HG02763 (cell line): ENCODE measurements around the gene DLEC1.
"Not testable (repeated sequence)": the region's sequence is repeated elsewhere in the genome, so short reads cannot be mapped to it uniquely, and the experiment has no call there.

Source experiments
- ATAC-seq: cut with Tn5 transposase; IDR thresholded peaks from one replicate; pipeline ENCODE4 v1.9.1; 2021; ENCODE audit warnings: mild to moderate bottlenecking, moderate library complexity; ENCODE audit not compliant: unreplicated experiment

Gene DLEC1

GRCh38 chr3:38119821-38120692 lies 81.0 kb downstream of the DLEC1 start:
- ATAC-seq: no peak

DNA sequence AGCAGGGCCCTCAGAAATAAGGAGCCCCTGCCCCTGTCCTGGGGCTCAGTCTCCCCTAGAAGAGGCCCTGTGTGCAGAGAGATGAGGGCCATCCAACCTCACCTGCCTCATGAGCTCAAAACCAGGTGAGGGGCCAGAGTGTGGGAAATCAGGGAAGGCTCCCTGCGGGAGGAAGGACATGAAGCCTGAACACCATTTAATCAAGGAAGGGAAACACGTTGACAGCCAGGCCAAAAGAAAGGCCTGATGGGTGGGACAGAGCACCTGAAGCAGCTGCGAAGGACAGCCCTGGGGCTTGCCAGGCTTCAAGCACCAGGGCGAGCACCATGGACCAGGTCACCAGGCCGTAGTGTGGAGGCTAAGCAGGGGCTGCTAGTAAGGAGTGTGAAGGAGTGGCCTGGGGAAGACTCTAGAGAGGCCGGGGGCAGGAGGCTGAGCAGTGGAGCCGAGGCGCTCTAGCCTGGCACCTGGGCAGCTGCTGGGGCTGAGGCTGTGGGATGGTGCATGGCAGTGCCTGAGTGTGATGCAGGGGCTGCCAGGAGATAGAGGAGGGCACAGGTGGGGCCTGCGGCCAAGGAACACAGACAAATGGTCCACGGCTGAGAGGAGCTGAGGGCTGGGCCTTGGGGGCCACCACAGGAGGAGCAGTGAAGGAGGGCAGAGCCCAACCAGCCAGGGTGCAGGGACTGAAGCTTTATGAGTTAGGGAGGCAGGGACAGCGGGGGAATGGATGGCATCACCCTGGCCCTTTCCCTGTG lies 81.9 kb downstream of the DLEC1 start:
- no peak for ATAC-seq

DNA sequence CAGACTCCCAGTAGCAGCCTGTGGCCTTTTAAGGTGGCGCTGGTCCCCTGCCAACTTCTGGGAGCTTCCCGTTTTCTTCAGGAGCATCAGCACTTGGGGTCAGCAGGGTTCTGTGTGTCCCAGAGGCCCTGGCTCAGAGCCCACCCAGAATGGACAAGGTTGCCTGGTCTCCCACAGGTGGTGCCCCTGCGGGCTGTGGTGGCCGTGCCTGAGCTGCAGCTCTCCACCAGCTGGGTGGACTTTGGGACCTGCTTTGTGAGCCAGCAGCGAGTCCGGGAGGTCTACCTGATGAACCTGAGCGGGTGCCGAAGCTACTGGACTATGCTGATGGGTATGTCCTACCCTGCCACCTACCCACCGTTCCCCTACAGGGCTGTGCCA lies 82.4 kb downstream of the DLEC1 start:
- ATAC-seq: no peak

DNA sequence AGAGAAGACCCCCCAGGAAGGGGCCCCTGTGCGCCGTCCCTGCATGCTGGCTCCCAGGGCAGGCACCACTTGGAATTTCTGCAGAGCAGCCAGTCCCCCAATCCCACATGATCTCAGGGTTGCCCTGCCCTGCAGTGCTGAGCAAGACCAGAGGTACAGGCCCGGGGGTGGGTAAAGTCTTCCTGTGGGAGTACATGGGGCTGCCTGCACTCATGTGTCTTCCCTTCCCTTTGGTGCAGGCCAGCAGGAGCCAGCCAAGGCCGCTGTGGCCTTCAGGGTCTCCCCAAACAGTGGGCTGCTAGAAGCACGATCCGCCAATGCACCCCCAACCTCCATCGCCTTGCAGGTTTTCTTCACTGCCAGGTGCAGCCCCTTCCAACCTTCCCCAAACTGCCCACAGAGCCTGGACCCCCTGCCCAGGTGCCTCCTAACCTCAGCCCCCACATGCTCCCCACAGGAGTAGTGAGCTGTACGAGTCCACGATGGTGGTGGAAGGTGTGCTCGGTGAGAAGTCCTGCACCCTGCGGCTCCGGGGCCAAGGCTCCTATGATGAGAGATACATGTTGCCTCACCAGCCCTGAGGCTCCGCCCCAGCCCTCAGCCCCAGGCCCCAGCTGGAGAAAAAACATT lies 82.9 kb downstream of the DLEC1 start:
- ATAC-seq: no peak

- no peak for ATAC-seq
Measured at GRCh38 chr3:38122712-38123290, 83.8 kb downstream of the DLEC1 start.

GRCh38 chr3:38124324-38125122 lies 85.5 kb downstream of the DLEC1 start:
- ATAC-seq: no peak

DNA sequence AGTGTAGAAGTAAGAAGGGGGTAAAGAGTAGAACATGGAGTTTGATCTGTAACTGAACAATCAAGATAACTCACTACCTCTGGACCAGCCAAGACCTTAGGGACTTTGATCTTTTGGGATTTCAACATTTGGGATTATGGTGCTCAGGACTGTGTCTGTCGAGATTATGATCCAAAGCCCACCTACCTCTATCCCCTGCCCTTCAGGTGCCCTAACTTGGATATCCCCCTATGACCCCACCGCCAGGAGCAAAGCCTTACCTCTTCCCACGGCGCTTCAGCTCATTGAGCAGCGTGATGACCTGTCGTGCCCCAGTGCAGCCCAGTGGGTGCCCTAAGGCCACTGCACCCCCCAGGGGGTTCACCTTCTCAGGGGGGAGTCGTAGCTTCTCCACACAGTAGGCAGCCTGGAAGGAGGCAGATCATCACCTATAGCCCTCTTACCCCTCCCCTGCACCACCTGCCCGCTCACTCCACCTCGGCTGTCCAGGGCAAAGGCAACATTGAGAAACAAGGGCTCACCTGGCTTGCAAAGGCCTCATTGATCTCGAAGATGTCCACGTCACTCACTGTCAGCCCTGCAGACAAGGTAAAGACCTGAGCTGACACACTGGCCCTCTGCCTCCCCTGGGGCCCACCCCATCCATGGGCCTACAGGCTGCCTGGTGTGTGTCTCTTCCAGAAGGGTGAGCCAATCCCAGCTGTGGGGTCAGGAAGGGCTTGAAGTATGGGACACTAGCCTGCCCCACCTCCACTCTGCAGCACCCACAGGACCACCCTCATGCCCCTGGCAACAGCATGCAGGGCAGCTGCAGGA lies 86.5 kb downstream of the DLEC1 start:
- no peak for ATAC-seq

- ATAC-seq: no peak
Measured at GRCh38 chr3:38126121-38126892, 87.3 kb downstream of the DLEC1 start.

DNA sequence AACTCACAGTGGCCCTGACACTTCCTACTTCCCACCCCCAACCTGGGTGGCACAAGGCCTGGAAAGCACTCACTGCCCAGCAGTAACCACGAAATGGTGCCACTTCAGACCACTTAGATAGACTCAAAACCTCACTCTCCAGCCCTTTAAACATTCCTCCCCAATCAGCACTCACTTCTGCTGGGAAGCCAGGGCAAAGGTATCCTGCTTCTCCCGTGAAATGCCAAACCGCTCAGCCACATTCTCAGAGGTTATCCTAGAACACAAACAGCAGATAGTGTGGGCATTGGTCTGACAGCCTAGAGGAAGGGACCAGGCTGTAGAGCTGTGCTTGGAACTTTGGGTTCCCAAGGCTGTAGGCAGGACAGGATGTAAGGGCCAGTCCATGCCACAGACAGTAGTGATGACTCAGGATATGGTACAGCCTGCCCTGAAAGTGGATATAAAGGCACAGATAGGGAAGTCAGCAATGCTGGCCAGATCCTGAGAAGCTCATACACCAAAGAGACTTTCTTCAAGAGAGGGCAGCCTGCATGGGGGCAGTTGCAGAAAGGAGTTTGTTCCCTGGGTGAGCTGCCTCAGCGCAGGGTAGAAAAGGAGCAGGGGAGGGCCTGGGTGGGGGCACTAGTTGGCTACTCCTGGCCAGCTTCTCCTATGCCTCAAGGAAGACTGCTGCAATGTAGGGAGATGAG lies 88.7 kb downstream of the DLEC1 start:
- ATAC-seq: no peak

DNA sequence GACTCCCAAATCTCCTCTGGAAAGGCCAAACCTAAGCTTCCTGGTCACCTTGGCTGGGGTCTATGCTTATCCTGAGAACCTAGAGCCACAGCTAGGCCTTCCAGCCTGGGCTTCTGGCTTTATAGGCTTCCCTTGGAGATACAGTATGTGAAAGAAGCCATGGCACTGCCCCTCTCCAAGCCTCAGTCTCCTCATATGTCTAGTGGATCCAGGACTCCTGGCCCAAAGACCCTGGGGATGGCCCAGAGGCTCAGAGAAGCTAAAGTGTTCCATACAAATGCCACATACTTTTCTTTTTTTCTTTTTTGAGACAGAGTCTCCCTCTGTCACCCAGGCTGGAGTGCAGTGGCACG lies 89.3 kb downstream of the DLEC1 start:
- no peak for ATAC-seq

- ATAC-seq: no peak
Measured at GRCh38 chr3:38129058-38129457, 90.0 kb downstream of the DLEC1 start.

DNA sequence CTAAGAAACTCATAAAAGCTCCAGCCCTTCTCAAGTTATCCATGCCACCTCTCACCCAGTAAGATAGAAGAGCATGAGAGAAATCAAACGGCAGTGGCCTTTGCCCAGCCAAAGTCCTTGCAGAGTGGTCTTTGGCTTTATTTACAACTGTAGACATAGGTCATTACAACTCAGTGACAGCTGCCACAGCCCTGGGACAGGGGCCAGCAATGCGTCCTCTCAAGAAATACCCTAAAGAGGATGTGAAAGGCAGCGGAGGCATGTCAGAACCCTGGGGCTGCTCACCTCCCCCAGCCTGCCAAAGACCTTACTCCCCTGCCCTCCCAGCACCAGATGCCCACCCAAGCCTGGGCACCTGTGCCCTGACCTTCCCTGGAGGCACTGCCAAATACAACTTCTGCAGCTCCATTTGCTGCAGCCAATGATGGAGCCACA lies 91.6 kb downstream of the DLEC1 start:
- no peak for ATAC-seq

DNA sequence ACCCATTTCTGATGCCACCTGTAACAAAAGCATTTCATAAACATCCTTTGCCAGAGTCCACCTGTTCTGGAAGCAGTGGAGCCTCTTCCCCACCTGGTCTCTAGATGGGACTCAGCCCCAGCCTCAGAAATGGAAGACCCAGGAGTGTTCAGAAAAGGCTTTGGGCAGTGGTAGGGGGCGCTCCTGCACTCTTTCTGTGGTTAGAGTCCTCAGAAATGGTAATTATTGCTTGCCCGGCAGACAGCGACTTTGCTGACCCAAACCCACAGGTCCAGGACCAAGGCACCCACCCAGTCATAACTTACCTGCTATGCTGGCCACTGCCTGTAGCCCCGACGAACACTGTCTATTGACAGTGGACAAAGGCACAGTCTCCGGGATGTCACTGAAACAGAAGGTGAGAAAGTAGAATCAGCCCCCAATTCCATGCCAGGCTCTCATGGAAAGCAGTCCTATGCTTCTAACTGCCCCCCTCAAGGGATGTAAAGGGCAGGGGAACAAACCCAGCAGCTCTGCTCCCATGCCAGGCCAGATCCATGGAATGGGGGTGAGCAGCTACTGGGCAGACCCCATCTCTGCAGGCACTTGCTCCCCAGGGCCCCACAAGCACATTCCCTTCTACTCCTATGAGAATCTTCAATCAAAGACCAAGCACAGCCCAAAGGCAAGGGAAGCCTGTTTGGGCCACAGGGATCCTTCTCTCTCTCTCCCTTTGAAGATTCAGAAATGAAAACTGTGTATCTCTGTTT lies 92.8 kb downstream of the DLEC1 start:
- ATAC-seq: no peak

DNA sequence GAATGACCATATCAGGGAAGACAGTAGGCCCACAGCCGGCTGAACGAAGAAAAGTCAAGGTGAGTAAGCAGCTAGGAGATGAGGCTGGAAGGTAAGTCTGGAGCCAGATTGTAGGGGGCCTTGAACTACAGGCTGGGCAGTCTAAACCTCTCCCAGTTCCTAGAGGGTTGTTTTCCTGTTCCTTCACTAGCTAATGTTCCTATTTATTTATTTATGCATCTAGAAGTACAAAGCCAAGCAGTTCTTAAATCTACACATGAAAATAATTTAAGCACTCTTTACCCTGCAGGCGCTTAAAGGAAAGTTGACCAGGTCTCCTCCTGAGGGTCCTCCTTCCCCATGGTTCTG lies 94.2 kb downstream of the DLEC1 start:
- ATAC-seq: no peak

GRCh38 chr3:38133557-38134405 lies 94.8 kb downstream of the DLEC1 start:
- ATAC-seq: no peak

- not testable (repeated sequence) for ATAC-seq
Measured at GRCh38 chr3:38134517-38135143, 95.6 kb downstream of the DLEC1 start.
